ENCODE data around the gene HSD3B1.

DNA sequence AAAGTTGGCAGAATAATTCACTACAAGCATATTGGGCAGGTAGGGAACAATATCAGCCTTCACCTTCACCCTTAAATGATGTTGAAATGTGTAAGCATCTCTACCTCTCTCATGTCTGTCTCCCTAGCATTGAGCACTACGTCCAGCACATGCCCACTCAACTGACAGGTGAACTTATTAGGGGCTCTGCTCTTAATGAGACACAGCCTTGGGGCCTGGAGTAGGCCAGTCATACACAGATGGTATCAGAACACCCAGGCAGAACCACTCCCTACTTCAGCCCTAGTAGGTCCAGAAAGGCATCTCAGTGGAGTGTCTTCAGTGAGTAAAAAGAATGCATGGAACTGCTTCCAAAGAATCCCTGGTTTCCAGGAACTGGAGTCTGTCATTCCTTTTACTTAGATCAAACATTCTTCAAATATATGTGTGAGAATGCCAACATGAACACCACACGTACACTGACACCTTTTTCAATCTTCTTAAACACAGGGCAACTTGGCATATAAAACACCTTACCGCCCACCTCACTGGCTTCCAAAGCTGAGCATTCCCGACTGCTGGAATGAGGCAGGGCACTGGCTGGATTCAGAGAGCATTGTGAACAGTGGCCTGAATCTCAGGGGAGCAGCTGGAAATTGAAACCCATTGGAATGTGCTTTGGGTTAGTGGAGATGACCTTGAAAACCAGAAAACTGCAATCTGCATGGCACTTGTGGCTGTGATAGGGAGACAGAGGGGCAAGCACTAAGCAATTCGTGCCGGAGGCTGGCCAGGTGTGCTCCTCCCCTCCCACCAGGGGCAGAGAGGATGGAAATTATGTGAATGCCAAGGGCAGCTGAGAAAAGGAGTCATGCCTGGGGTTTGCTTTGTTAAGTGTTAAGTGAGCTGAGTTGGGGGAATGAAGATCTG is 24.2 kb upstream of the HSD3B1 start:
- TF ChIP-seq, protein P1, sequence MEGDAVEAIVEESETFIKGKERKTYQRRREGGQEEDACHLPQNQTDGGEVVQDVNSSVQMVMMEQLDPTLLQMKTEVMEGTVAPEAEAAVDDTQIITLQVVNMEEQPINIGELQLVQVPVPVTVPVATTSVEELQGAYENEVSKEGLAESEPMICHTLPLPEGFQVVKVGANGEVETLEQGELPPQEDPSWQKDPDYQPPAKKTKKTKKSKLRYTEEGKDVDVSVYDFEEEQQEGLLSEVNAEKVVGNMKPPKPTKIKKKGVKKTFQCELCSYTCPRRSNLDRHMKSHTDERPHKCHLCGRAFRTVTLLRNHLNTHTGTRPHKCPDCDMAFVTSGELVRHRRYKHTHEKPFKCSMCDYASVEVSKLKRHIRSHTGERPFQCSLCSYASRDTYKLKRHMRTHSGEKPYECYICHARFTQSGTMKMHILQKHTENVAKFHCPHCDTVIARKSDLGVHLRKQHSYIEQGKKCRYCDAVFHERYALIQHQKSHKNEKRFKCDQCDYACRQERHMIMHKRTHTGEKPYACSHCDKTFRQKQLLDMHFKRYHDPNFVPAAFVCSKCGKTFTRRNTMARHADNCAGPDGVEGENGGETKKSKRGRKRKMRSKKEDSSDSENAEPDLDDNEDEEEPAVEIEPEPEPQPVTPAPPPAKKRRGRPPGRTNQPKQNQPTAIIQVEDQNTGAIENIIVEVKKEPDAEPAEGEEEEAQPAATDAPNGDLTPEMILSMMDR (IDR thresholded peaks at IDR 0.05; ENCODE audit: poor library complexity) = no peak
- TF ChIP-seq EZH2phosphoT487 (IDR thresholded peaks at IDR 0.05; ENCODE audit: low read depth, severe bottlenecking, unreplicated experiment) = no peak

Data from hepatocyte (in vitro differentiated cells).